ENCODE results near the gene TMEM140.
"Not testable (repeated sequence)": the region's sequence is repeated elsewhere in the genome, so short reads cannot be mapped to it uniquely, and the experiment has no call there.

TMEM140 gene

DNA sequence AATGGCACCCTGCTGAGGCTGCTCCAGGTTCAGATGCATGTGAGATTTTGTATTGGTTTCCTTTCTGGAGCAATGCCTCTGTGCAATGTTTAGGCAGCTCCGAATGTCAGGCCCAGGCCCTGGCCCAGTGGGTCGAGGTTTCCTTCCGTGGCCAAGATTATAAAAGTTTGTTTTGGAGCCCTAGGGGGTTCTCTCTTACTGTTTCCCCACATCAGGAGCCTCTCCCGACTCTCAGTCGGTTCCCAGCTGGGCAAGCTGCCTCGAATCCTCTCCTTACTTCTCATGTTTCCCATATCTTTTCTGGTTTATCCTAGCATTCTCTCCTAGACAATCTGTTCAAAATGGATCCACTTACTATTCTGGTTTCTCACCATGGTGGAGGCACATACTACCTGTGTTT, 11.0 kb downstream of the TMEM140 start:
- DNase-seq (ENCODE audit: low spot score), result no peak

GRCh38 chr7:135159359-135160085, 11.7 kb downstream of the TMEM140 start:
- no peak for DNase-seq (ENCODE audit: low spot score)

DNA sequence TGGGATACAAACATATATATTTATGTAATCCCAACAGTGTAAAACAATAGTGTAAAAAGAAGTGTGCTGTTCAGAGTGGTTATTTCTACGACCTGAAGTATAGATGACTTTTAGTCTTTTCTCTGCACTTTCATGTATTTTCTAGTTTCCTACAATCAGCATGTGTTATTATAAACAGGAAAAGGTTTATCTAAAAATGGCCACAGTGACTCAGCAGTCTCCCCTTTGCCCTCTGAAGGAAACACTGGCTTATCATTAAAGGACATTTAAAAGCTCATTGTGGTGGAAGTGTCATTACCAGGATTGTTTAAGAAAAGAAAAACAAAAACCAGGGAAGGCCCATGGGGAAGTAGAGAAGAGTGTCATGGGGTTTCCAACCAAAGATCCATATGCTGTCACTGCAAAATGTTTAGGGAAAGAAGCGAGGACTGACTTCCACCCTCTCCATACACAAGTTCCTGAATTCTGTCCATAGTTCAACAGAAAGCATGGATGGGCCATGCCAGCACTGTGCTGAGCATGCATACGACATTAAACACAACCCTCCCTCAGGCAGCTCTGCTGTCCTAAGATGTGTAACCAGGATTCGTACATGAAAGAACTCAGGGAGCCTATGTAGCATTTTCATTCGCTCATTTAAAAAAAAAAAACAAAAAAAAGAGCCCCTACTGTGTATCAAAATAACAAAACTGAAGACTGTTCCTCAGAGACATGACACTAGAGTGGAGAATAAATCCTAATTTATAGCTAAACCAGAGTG, 12.4 kb downstream of the TMEM140 start:
- no peak for DNase-seq (ENCODE audit: low spot score)

- DNase-seq (ENCODE audit: low spot score), result no peak
These were observed 13.2 kb downstream of the TMEM140 start for GRCh38 chr7:135160858-135161653.

DNA sequence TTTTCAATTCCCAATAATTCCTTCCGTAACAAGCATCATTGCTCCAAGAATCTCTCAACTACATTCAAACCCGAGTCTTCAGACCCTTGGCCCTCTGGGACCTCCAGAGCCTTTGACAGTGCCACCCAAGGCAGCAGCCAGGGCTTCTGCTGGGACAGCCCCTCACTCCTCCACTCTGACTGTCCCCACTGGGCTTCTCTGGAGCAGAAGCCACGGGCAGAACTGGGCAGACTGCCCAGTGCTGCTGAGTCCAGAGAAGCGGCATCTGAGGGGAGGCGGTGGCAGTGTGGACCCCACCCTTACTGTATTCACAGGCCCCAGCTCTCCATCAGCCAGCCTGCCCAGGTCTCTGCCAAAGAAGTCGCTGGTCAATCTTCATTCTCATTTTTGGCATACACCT, 13.8 kb downstream of the TMEM140 start:
- no peak for DNase-seq (ENCODE audit: low spot score)

- DNase-seq (ENCODE audit: low spot score), result no peak
These were observed 14.6 kb downstream of the TMEM140 start for GRCh38 chr7:135162382-135163001.

- no peak for DNase-seq (ENCODE audit: low spot score)
These were observed 16.6 kb downstream of the TMEM140 start for GRCh38 chr7:135164357-135165061.

DNA sequence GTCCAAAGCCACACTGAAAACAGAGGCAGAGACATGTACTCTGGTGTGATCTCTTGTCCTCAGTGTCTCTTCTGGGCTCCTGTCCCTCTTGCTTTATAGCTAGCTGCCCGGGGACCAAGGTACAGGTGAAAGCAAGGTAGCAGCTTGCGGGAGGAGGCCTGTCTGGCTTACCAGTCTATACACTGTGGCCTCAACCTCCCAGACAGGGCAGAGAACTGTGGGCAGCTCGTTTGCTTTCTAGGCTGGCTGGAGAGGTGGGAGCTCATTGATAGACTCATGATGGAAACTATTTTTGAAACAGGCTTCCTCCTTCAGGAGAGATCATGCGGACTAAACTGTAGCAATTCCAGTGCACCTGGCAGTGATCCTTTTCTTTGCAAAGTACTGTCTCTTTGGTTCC, 18.0 kb downstream of the TMEM140 start:
- DNase-seq (ENCODE audit: low spot score), result no peak

DNA sequence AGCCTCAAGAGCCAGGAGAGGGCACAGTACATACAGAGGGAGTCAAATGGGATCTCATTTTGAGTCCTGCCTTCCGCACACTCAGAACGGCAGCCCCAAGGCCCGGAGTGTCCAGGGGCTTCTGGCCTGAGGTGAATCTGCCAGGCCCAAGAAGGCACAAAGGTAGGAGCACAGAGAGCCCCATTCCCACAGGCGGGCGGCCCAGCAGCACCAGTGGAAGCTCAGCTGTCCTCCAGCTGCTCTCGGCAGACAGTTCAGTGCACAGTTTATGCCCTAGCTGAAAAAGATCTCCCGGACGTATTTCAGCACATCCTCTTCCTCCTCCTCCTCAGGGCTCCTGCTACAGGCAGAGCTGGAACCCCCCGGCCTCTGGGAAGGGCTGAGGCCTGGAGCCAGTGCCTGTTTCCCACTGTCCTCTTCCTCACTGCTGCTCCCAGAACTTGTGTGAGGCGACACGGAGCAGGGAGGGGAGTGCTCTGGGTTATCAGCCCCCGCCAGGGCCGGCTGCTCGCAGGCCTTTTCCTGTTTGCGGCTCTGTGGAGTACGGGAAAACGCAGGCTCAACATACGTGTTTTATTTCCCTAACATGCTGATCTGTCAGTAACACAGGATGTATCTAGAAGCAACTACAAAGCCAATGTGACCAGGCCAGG, 18.6 kb downstream of the TMEM140 start:
- no peak for DNase-seq (ENCODE audit: low spot score)

DNA sequence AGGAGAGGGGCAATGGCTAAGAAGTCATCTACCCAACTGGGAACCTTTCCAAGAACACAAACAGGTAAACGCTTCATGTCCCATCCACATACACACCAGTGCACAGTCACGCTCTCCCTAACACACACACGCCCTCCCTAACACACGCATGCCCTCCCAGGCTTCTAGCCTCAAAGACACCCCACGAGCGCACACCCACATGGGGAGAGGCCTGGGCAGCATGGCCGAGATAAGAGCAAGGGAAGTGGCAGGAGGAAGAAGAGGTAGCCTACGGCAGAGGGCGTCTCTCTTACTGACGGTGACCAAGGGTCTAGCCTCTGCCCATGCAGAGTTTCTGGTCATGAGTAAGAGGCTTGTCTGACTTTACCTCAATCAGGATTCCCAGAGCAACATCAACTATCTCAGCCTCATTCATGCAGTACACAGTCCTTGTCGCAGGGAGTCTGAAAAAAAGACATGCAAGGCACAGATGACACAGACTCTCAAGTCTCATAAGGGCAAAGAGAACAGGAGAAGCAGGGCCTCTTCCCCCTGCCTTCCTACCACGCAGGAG, 19.6 kb downstream of the TMEM140 start:
- DNase-seq (ENCODE audit: low spot score), result no peak

GRCh38 chr7:135168001-135168400, 20.1 kb downstream of the TMEM140 start:
- no peak for DNase-seq (ENCODE audit: low spot score)

DNA sequence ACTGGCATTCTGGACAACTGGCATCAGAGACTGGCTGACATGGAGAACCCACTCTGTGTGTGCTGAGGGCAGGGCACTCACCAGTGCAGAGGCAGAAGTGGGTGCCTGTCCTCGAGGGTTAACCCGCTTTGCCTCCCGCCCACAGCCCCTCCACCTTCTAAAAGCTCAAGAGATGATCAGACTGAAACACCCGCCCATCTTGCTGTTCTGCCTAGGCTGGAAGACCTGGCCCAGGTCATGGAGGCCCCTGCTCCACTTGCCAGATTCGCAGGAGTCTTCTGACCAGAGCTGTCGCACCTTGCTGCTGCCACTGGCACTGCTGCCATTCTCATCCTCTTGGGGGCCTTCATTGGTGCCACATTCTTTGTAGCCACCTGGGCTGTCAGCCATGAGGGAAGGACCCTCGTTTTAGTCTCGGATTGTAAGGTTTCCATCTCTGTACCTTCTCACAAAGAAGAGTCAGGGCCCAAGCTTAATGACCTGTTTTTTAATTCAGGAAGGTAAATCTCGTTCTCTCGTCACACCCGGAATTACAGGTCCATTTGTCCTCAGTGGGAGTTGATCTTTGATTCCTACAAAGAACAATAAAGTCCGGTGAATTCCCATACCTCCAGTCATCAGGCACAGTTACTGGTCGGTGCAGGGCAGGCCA, 20.7 kb downstream of the TMEM140 start:
- no peak for DNase-seq (ENCODE audit: low spot score)

- peak; percentile 70 for DNase-seq (ENCODE audit: low spot score)
These were observed 21.5 kb downstream of the TMEM140 start for GRCh38 chr7:135169141-135169963.

GRCh38 chr7:135169964-135170273, 22.0 kb downstream of the TMEM140 start:
- no peak for DNase-seq (ENCODE audit: low spot score)

- peak; percentile 94 for DNase-seq (ENCODE audit: low spot score)
These were observed 22.6 kb downstream of the TMEM140 start, which contains the start of gene CYREN for GRCh38 chr7:135170274-135170997. Gene CYREN (minus strand): TSS chr7:135170707. CDS start chr7:135168922, 1,785 bp downstream.

DNA sequence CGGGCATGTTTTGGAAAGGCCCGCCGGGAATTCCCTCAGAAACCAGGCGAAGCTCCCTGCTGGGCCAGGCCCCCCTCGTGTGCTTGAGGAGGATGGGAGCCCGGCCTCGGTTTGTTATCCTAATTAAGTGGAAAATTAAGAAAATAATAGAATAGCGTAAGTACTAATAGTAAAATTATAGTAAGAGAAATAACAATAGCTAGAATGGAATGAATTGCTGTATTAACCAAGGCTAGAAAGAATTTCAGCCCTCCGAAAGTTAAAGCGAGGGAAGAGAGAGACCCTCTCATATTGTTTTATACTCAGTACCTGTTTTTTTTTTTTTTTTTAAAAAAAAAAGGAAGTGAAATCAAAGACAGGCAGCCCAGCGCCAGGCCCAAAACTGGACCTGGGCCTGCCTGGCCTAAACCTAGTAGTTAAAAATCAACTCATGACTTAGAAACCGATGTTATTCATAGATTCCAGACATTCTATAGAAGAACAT, 23.2 kb downstream of the TMEM140 start:
- DNase-seq (ENCODE audit: low spot score), result not testable (repeated sequence)

DNA sequence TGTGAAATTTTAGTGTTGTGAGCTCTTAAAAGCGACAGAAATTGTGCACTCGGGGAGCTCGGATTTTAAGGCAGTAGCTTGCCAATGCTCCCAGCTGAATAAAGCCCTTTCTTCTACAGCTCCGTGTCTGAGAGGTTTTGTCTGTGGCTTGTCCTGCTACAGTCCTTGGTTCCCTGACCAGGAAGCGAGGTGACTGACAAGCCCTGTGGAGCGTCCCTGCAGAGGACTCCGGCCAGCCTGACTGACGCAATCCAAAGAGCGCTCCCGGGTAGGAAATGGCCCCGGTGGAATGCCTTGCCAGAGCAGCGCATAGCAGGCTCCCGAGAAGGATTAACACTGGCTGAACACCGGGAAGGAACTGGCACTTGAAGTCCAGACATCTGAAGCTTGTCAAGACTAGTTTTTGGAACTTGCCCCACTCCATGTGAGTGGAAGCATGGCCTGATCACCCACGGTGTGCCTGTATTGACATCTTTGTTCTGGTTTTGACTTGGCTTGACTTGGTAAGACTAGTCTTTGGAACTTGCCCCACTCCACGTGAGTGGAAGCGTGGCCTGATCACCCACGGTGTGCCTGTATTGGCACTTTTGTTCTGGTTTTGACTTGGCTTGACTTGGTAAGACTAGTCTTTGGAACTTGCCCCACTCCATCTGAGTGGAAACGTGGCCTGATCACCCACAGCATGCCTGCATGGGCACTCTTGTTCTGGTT, 23.9 kb downstream of the TMEM140 start:
- not testable (repeated sequence) for DNase-seq (ENCODE audit: low spot score)

DNA sequence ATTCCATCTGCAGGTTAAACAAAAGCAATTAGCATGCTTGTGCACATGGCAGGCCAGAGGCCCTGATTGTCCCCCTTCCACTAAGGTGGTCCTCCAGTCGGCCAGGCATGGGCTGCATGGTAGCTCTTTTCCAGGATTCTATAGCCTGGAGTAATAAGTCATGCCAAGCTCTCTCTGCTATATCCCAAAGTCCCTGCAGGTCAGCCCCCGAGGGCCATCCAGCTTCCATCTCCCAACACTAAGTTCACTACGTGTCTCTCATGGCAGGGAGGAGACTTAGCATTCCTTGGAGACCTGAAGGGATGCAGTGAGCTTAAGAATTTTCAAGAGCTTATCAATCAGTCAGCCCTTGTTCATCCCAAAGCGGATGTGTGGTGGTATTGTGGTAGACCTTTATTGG, 26.0 kb downstream of the TMEM140 start:
- DNase-seq (ENCODE audit: low spot score), result not testable (repeated sequence)

All from iPS-NIHi11 (cell line).